ENCODE results near the gene IGSF23.

DNA sequence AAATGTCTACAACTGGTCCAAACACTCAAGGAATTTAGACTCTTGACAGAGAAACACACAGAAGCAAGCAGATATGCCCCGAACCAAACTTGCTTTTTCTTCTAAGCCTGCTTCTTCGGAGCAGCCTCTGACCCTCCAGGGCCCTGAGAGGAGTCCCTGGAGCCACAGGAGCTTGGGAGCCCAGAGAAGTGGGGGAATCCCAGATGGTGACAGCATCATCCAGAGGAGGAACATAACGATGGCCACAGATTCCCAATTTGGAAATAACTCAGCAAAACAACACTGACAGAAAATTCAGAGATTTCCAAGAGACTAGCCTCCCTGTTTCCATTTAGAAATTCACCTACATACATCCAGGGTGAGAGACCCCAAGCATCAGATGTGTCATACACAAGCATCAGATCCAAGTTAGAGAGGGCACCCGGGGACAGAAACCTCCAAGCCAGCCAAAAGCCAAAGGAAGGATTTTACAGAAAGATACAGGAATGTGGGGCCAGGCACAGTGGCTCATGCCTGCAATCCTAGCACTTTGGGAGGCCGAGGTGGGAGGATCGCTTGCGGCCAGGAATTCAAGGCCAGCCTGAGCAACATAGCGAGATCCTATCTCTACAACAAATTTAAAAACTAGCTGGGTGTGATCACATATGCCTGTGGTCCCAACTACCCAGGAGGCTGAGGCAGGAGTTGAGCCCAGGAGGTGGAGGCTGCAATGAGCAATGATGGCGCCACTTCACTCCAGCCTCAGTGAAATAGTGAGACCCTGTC, 28.3 kb downstream of the IGSF23 start:
- TF ChIP-seq, protein P1, sequence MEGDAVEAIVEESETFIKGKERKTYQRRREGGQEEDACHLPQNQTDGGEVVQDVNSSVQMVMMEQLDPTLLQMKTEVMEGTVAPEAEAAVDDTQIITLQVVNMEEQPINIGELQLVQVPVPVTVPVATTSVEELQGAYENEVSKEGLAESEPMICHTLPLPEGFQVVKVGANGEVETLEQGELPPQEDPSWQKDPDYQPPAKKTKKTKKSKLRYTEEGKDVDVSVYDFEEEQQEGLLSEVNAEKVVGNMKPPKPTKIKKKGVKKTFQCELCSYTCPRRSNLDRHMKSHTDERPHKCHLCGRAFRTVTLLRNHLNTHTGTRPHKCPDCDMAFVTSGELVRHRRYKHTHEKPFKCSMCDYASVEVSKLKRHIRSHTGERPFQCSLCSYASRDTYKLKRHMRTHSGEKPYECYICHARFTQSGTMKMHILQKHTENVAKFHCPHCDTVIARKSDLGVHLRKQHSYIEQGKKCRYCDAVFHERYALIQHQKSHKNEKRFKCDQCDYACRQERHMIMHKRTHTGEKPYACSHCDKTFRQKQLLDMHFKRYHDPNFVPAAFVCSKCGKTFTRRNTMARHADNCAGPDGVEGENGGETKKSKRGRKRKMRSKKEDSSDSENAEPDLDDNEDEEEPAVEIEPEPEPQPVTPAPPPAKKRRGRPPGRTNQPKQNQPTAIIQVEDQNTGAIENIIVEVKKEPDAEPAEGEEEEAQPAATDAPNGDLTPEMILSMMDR (IDR thresholded peaks at IDR 0.05) = no peak
- TF ChIP-seq POLR2A (IDR thresholded peaks at IDR 0.05) = no peak
